Activated CD8-positive, alpha-beta memory T cell treated with anti-CD3 and anti-CD28 coated beads for 36 hours (primary cell): ENCODE results near the gene TMC3. TPM values are rescaled to one million over a fixed set of nuclear protein-coding genes. Genes with fewer than 3 reads are reported as not detected.

ENCODE experiments used
- CTCF ChIA-PET: fragments of 350-600 bp; sonication (Branson Sonifier 250); formaldehyde crosslinking; loops from one replicate; lab custom pipeline; 2021; ENCODE audit warnings: antibody characterized with exemption; lab: Charles Lee
- POLR2A ChIA-PET: fragments of 350-600 bp; sonication (Branson Sonifier 250); formaldehyde crosslinking; loops from one replicate; lab custom pipeline; 2021; ENCODE audit warnings: antibody characterized with exemption; lab: Charles Lee
- total RNA-seq, 2 experiments: library from RNA; stranded (reverse); gene quantifications; one replicate each; pipeline ENCODE4 v1.2.3, GENCODE V29; 2021

The TMC3 gene
- total RNA-seq, 2 experiments from 2014 or later = not detected

DNA sequence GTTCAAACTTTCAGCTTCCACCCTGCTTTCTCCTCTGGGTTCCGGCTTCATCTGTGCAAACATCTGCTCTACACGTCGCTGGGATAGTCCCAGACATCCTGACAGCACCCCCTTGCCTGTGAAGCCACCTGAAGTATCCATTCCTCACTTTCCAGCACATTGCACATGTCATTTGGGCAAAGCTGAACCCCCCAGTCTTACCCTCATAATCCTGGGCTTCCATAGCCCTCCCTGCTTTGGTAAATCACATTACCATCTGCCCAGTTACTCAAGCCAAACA is 92.6 kb downstream of the TMC3 start:
- CTCF ChIA-PET = interaction anchor here (6.8 kb wide), 1 partner anchor 15 kb away, joined by 30 read pairs; no protein-coding TSS in a partner anchor
- POLR2A ChIA-PET = no interaction called here

Other genes starting within 250 kb of the TMC3 start
- not detected for gene CFAP161, start 239.9 kb downstream of the TMC3 start, total RNA-seq
- 10 to 100 TPM; 80.8 to 83.2 TPM for gene IL16, start 177.3 kb downstream of the TMC3 start, total RNA-seq
- 1 to 10 TPM; 4.3 to 4.6 TPM for gene STARD5, start 50.1 kb downstream of the TMC3 start, total RNA-seq